ENCODE results near the gene SIM1. TPM values are rescaled to one million over a fixed set of nuclear protein-coding genes. Genes with fewer than 3 reads are reported as not detected.

Gene SIM1
- total RNA-seq, 2 donors from 2014 or later, result not detected

GRCh38 chr6:100456141-100456907 lies 8.4 kb downstream of the SIM1 start:
- peaks cover 67 to 73% of the 10 kb centered on the region in 2 donors for H3K27me3 ChIP-seq
- H3K27ac ChIP-seq, result no peak overlapping the region

GRCh38 chr6:100455230-100456124 lies 9.2 kb downstream of the SIM1 start:
- Histone ChIP-seq H3K27me3 (peaks cover 59 to 64% of the 10 kb centered on the region in 2 donors), H3K4me1 (peaks cover 2 to 8% of the 10 kb centered on the region in 2 donors), H3K9me3 (peaks cover 0 to 4% of the 10 kb centered on the region in 2 donors), H3K36me3 (no peaks in the 10 kb centered on the region), H3K27ac (no peak overlapping the region), H3K4me3 (no peak overlapping the region)
- no peak for TF ChIP-seq CTCF (IDR thresholded peaks at IDR 0.05)
- DNase-seq (ENCODE audit: low spot score), result no peak

More at GRCh38 chr6:100456141-100456907, 8.4 kb downstream of the SIM1 start:
- H3K36me3 ChIP-seq, result no peaks in the 10 kb centered on the region
- DNase-seq (ENCODE audit: low spot score), result no peak
- no peak for TF ChIP-seq CTCF (IDR thresholded peaks at IDR 0.05)
- H3K4me1 ChIP-seq, result peaks cover 2 to 8% of the 10 kb centered on the region in 2 donors
- H3K9me3 ChIP-seq, result peaks cover 0 to 4% of the 10 kb centered on the region in 2 donors
- no peak overlapping the region for H3K4me3 ChIP-seq

- Histone ChIP-seq H3K4me1 (peaks cover 2 to 8% of the 10 kb centered on the region in 2 donors), H3K36me3 (no peaks in the 10 kb centered on the region), H3K27ac (no peak overlapping the region), H3K27me3 (peaks cover 58 to 61% of the 10 kb centered on the region in 2 donors), H3K9me3 (peaks cover 0 to 4% of the 10 kb centered on the region in 2 donors), H3K4me3 (no peak overlapping the region)
- no peak for DNase-seq (ENCODE audit: low spot score)
- TF ChIP-seq CTCF (IDR thresholded peaks at IDR 0.05), result no peak
Measured at GRCh38 chr6:100454551-100455229, 10.0 kb downstream of the SIM1 start.

GRCh38 chr6:100453701-100454521 lies 10.8 kb downstream of the SIM1 start:
- no peak for TF ChIP-seq CTCF (IDR thresholded peaks at IDR 0.05)
- no peak overlapping the region for H3K27ac ChIP-seq

DNA sequence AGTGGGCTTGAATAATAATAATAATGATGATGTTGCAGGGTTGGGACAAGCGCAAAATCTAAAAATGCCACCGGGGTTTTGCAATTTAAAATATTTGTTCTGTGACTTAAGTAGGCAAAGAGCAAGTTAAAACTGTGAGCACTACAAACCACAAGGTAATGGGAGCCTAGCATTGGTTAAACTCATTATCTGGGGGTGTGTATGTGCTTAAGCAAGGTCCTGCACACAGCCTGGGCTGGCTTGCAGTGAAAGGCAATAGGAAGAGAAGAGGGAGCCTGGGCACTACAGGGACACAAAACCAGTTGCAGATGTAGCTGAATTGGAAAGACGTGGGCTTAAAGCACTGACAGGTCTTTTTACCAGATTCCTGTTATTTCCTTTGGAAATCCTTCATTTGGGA lies 11.7 kb downstream of the SIM1 start:
- peaks cover 0 to 4% of the 10 kb centered on the region in 2 donors for H3K9me3 ChIP-seq
- no peaks in the 10 kb centered on the region for H3K36me3 ChIP-seq
- no peak for DNase-seq (ENCODE audit: low spot score)
- no peak for TF ChIP-seq CTCF (IDR thresholded peaks at IDR 0.05)
- peaks cover 57 to 62% of the 10 kb centered on the region in 2 donors for H3K27me3 ChIP-seq
- H3K4me3 ChIP-seq, result no peak overlapping the region
- H3K27ac ChIP-seq, result no peak overlapping the region
- peaks cover 2 to 3% of the 10 kb centered on the region in 2 donors for H3K4me1 ChIP-seq

More at GRCh38 chr6:100453701-100454521, 10.8 kb downstream of the SIM1 start:
- no peaks in the 10 kb centered on the region for H3K36me3 ChIP-seq
- peaks cover 2 to 8% of the 10 kb centered on the region in 2 donors for H3K4me1 ChIP-seq
- peaks cover 59 to 64% of the 10 kb centered on the region in 2 donors for H3K27me3 ChIP-seq
- H3K9me3 ChIP-seq, result peaks cover 0 to 4% of the 10 kb centered on the region in 2 donors
- H3K4me3 ChIP-seq, result no peak overlapping the region
- no peak for DNase-seq (ENCODE audit: low spot score)
